ENCODE results near the gene CHL1.
A peak's percentile ranks its signal among the peaks of the same experiment; 100 is the strongest.
"Not testable (repeated sequence)": the region's sequence is repeated elsewhere in the genome, so short reads cannot be mapped to it uniquely, and the experiment has no call there.

CHL1 gene

GRCh38 chr3:347581-347980 is 151.0 kb downstream of the CHL1 start:
- no peak for DNase-seq

- DNase-seq, result no peak
These were observed 154.4 kb downstream of the CHL1 start for GRCh38 chr3:350871-351371.

DNA sequence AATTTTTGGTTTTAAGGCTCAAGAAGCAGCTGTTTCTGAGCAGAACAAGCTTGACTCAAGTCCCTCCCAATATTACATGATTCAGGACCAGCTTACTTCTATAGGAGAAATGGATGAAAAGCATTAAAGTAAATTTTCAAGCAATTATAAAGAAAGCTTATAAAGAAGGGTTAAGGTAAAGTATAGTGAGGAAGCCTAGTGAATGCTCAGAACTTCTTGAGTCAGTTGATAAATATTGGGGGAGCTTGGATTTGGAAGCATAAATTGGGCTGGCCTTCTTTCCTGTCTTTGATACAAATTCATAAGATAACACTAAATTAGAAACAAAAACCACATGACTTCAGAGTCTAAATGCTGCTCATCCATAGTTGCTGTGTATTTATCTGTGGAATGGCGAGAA is 156.0 kb downstream of the CHL1 start:
- no peak for DNase-seq

DNA sequence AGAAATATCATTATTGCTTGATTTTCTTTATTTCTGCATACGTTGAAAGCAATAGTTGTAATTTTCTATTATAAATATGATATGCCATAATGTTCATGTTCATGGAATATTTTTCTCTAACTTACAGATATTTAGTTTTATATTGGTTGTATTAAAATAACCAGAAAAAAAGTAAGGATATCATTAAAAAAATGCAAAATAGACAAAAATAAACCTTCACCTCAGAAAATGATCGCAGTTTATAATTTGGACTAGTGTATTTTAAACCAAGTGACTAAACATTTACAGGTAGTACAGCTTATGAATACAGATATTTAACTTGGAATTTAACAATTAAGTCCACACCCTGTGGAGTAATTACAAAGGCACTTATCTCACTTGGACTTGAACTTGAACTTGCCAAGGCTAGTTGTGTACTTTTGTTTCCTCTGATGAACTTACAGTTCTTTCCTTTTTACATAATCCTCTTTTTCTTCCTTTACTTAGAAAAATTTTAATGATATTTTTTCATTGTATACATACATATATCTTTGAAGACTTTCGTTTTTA is 156.7 kb downstream of the CHL1 start:
- DNase-seq, result no peak

- DNase-seq, result peak; percentile 63 to 79
These were observed 157.9 kb downstream of the CHL1 start for GRCh38 chr3:354432-354831.

DNA sequence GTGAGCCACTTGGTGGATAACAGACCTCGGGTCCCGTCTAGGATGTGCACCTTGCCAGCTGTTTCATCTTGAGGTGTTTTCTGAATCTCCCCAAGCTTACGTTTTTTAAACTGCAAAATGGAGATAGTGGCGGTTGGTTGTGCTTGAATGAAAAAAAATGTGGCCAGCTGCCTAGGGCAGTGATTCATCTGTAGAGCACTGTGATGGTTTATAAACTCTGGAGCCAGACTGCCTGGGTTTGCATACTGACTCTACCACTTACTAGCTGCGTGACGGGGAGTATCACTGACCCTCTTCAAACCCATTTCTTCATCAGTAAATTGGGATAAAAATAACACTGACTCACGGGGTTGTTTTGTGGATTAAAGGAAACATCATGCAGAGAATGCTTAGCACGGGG is 159.1 kb downstream of the CHL1 start:
- DNase-seq, result peak in 1 of 2 experiments; percentile 27

GRCh38 chr3:356952-357351 is 160.4 kb downstream of the CHL1 start:
- no peak for DNase-seq

DNA sequence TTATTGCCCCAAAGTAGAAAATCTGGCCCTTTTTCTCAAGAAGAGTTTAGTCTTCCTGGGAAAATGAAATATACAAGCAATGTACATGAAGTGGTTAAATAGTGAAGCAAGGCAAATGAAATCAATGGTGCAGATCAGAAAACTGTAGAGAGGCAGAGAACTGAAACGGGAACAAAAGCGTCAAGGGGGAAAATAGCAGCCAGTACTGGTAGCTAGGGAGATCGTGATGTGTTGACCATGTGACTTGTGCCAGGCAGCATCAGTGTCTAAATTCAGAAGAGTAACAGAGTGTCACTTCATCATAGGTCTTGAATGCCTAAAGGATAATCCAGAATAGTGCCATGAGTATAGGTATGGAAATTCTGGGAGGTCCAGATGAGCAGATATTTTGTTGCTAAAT is 163.1 kb downstream of the CHL1 start:
- DNase-seq, result no peak

DNA sequence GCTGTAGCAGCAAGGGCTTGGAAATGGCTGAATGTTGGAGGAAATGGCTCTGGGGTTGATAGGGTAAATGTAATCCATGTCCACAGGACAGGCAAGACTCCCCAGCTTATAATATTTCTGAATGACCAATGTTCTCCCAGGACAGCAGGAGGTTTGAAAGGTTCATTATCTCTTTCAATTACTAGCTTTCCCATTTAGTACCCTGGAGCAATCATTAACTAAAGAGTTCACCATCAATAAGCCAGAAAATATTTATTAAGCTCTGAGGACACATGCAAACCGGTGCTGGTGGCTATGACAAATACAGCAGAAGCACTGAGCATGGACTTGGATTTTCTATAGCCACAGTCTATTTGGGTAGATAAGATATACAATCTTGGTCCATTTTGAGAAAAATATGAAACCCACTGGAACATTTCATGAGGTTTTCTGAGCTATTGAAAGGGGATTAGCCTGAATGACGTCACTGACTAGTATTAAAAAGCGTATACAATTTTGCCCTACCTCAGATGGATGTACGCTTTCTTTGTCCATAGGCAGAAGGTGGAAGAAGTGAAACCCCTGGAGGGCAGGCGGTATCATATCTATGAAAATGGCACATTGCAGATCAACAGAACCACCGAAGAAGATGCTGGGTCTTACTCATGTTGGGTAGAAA is 166.2 kb downstream of the CHL1 start:
- no peak for DNase-seq

GRCh38 chr3:364287-364686 is 167.7 kb downstream of the CHL1 start:
- no peak for DNase-seq

GRCh38 chr3:365268-365667 is 168.7 kb downstream of the CHL1 start:
- DNase-seq, result no peak

- not testable (repeated sequence) for DNase-seq
These were observed 169.7 kb downstream of the CHL1 start for GRCh38 chr3:366253-366652.

- DNase-seq, result no peak
These were observed 176.7 kb downstream of the CHL1 start for GRCh38 chr3:373193-373779.

DNA sequence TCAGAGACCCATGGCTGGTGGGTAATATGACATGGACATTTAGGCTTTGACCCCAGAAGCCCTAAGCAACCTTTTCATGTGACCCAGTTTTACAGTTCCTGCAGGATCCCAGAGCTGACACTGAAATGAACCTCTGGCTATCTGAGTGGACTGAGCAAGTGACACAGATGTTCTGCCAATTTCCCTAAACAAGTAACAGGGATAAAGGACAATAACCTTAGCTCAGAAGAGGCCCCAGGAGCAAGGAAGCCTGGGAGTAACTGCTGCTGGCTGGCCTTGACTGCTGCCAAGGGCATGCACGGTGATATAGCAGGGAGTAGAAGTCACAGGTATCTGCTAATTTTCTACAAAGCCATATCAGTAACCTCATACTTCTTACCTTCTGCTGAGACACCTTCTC is 177.9 kb downstream of the CHL1 start:
- no peak for DNase-seq

DNA sequence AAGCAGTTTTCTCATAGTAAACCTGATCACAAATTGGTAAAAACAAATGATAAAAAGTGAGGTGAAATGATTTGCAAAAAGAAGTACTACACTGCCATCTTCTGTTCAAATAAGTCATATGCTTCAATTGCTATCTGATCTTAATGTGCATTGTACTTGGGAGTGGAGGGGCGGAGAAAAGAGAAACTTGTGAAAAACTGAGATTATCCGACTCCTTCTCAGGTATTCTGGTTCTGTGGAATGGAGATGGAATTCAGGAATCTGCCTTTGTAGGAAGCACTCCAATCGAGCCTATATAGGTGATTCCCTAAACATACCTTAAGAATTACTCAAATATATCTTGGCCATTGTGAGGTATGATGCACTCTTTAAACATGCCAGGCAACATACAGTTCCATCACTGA is 180.6 kb downstream of the CHL1 start:
- DNase-seq, result peak; percentile 20 to 43

DNA sequence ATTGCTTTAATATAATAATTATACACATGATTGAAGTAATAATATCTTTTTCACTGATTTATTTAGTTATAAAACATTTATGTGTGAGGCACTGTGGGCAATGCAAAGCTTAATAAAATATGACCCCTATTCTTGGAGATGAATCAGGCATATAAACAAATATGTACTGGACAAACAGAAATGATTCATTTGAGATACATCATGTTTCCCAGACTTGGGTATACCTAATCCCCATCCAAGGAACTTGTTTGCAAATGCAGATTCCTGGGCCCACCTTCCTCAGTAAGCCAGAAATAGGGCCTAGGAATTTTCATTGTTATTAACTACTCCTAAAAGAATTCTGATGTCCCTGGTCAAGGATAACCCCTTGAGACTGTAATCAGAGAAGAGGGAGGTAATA is 184.2 kb downstream of the CHL1 start:
- no peak for DNase-seq

GRCh38 chr3:385151-385550 is 188.6 kb downstream of the CHL1 start:
- DNase-seq, result no peak

DNA sequence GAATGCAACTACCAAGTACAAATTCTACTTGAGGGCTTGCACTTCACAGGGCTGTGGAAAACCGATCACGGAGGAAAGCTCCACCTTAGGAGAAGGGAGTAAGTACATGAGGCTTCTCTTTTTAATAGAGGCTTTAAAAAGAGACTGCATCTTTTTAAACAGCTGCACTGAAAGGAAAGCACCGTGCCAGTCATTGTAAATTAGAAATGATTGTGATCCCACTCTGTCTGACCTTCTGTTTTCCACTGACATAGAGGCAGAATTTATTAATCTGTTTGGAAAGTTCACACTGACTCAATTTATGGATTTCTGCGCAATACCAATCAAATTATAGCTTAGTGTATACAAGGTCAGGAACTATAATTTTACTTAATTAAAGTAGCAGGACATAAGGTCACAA is 198.2 kb downstream of the CHL1 start:
- DNase-seq, result no peak

DNA sequence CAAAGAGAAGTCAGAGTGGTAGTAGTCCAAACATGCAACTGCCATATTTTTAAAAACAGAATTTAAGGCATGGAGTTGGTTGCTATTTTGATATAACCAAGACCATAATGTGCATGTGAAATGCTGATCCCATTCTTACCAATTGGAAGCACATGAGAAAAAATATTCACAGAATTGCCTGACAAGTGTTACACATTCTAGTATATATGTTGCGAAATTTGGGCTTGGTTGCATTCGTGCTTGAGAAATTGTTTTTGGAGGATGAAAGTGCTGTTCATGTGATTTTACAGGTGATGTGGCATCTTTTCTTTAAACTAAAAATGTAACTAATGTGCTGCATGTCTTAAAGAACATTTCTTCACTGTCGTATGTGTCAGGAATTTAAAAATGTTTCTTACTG is 199.7 kb downstream of the CHL1 start:
- no peak for DNase-seq

DNA sequence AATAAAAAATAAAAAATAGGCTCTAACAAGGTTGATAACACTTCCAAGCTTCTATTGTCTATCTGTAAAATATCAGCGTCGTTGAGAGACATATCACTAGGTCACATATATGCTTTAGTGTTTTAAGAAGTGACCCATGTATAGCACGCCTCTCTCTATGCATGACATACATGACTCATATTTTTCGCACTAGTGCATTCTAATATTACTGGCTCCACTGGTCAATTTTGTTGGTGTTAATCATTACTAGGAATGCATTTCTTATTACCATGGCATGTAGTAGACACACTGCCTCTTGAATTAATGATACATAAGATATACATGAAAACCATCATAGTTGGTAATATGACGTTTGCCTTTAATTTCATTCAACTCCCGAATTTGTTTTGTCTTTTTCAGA is 203.1 kb downstream of the CHL1 start:
- no peak for DNase-seq

- no peak for DNase-seq
These were observed 207.3 kb downstream of the CHL1 start for GRCh38 chr3:403826-404225.

GRCh38 chr3:409011-409410 is 212.4 kb downstream of the CHL1 start:
- no peak for DNase-seq

- DNase-seq, result no peak
These were observed 214.7 kb downstream of the CHL1 start for GRCh38 chr3:411226-411625.

GRCh38 chr3:414063-414462 is 217.5 kb downstream of the CHL1 start:
- DNase-seq, result peak; percentile 35 to 60
